ENCODE data around the gene AFF3.
A peak's percentile ranks its signal among the peaks of the same experiment; 100 is the strongest.

Gene AFF3

GRCh38 chr2:99845296-99845695 is 297.1 kb downstream of the AFF3 start:
- no peak for DNase-seq
- in situ Hi-C loops (cut with HindIII; ENCODE audit: low pct_ligation_motif_present, low pct_unique_long_range_greater_than_20kb, low sequenced_read_pairs): no loop called here

GRCh38 chr2:99842451-99842850 is 299.9 kb downstream of the AFF3 start:
- in situ Hi-C loops (cut with HindIII; ENCODE audit: low pct_ligation_motif_present, low pct_unique_long_range_greater_than_20kb, low sequenced_read_pairs): no loop called here

GRCh38 chr2:99841749-99842148 is 300.6 kb downstream of the AFF3 start:
- in situ Hi-C loops (cut with HindIII; ENCODE audit: low pct_ligation_motif_present, low pct_unique_long_range_greater_than_20kb, low sequenced_read_pairs): no loop called here
- DNase-seq: no peak

More at GRCh38 chr2:99842451-99842850, 299.9 kb downstream of the AFF3 start:
- DNase-seq: no peak

- no peak for DNase-seq
- in situ Hi-C loops (cut with HindIII; ENCODE audit: low pct_ligation_motif_present, low pct_unique_long_range_greater_than_20kb, low sequenced_read_pairs): no loop called here
Measured at GRCh38 chr2:99840831-99841230, 301.6 kb downstream of the AFF3 start.

- in situ Hi-C loops (cut with HindIII; ENCODE audit: low pct_ligation_motif_present, low pct_unique_long_range_greater_than_20kb, low sequenced_read_pairs): no loop called here
- no peak for DNase-seq
Measured at GRCh38 chr2:99836690-99837605, 305.4 kb downstream of the AFF3 start.

GRCh38 chr2:99834426-99834825 is 308.0 kb downstream of the AFF3 start:
- in situ Hi-C loops (cut with HindIII; ENCODE audit: low pct_ligation_motif_present, low pct_unique_long_range_greater_than_20kb, low sequenced_read_pairs): no loop called here

GRCh38 chr2:99833586-99834201 is 308.7 kb downstream of the AFF3 start:
- in situ Hi-C loops (cut with HindIII; ENCODE audit: low pct_ligation_motif_present, low pct_unique_long_range_greater_than_20kb, low sequenced_read_pairs): no loop called here
- DNase-seq: no peak

More at GRCh38 chr2:99834426-99834825, 308.0 kb downstream of the AFF3 start:
- no peak for DNase-seq

- DNase-seq: no peak
- in situ Hi-C loops (cut with HindIII; ENCODE audit: low pct_ligation_motif_present, low pct_unique_long_range_greater_than_20kb, low sequenced_read_pairs): no loop called here
Measured at GRCh38 chr2:99832926-99833325, 309.5 kb downstream of the AFF3 start.

- no peak for DNase-seq
Measured at GRCh38 chr2:99831772-99832171, 310.6 kb downstream of the AFF3 start.

GRCh38 chr2:99827296-99827999 is 314.9 kb downstream of the AFF3 start:
- in situ Hi-C loops (cut with HindIII; ENCODE audit: low pct_ligation_motif_present, low pct_unique_long_range_greater_than_20kb, low sequenced_read_pairs): no loop called here

More at GRCh38 chr2:99831772-99832171, 310.6 kb downstream of the AFF3 start:
- in situ Hi-C loops (cut with HindIII; ENCODE audit: low pct_ligation_motif_present, low pct_unique_long_range_greater_than_20kb, low sequenced_read_pairs): no loop called here

GRCh38 chr2:99825630-99826029 is 316.8 kb downstream of the AFF3 start:
- in situ Hi-C loops (cut with HindIII; ENCODE audit: low pct_ligation_motif_present, low pct_unique_long_range_greater_than_20kb, low sequenced_read_pairs): no loop called here
- DNase-seq: no peak

More at GRCh38 chr2:99827296-99827999, 314.9 kb downstream of the AFF3 start:
- no peak for DNase-seq

GRCh38 chr2:99824758-99825157 is 317.6 kb downstream of the AFF3 start:
- in situ Hi-C loops (cut with HindIII; ENCODE audit: low pct_ligation_motif_present, low pct_unique_long_range_greater_than_20kb, low sequenced_read_pairs): no loop called here
- DNase-seq: no peak

- in situ Hi-C loops (cut with HindIII; ENCODE audit: low pct_ligation_motif_present, low pct_unique_long_range_greater_than_20kb, low sequenced_read_pairs): no loop called here
- no peak for DNase-seq
Measured at GRCh38 chr2:99822474-99823207, 319.7 kb downstream of the AFF3 start.

- in situ Hi-C loops (cut with HindIII; ENCODE audit: low pct_ligation_motif_present, low pct_unique_long_range_greater_than_20kb, low sequenced_read_pairs): no loop called here
- DNase-seq: no peak
Measured at GRCh38 chr2:99821984-99822383, 320.4 kb downstream of the AFF3 start.

- in situ Hi-C loops (cut with HindIII; ENCODE audit: low pct_ligation_motif_present, low pct_unique_long_range_greater_than_20kb, low sequenced_read_pairs): no loop called here
- peak; percentile 74 for DNase-seq
Measured at GRCh38 chr2:99821572-99821971, 320.8 kb downstream of the AFF3 start.

- in situ Hi-C loops (cut with HindIII; ENCODE audit: low pct_ligation_motif_present, low pct_unique_long_range_greater_than_20kb, low sequenced_read_pairs): no loop called here
- no peak for DNase-seq
Measured at GRCh38 chr2:99821039-99821438, 321.4 kb downstream of the AFF3 start.

GRCh38 chr2:99819766-99820165 is 322.6 kb downstream of the AFF3 start:
- DNase-seq: peak; percentile 99
- in situ Hi-C loops (cut with HindIII; ENCODE audit: low pct_ligation_motif_present, low pct_unique_long_range_greater_than_20kb, low sequenced_read_pairs): no loop called here

- peak; percentile 59 for DNase-seq
- in situ Hi-C loops (cut with HindIII; ENCODE audit: low pct_ligation_motif_present, low pct_unique_long_range_greater_than_20kb, low sequenced_read_pairs): no loop called here
Measured at GRCh38 chr2:99818842-99819241, 323.5 kb downstream of the AFF3 start.

All from ACHN (cell line).